ENCODE results near the gene KIF19. TPM values are rescaled to one million over a fixed set of nuclear protein-coding genes. Genes with fewer than 3 reads are reported as not detected.

KIF19 gene
- total RNA-seq, 1 donor from 2014 or later: not detected

GRCh38 chr17:74380959-74381808, 55.2 kb downstream of the KIF19 start:
- Mint-ChIP-seq H3K27ac (no peak overlapping the region), H3K27me3 (ENCODE audit: low read depth) (peaks cover 30% of the 10 kb centered on the region), H3K4me1 (peaks cover 4% of the 10 kb centered on the region), H3K36me3 (no peaks in the 10 kb centered on the region), H3K4me3 (no peak overlapping the region), H3K9me3 (no peaks in the 10 kb centered on the region)
- TF ChIP-seq CTCF (IDR thresholded peaks at IDR 0.05; ENCODE audit: unreplicated experiment): no peak
- no peak for DNase-seq (ENCODE audit: low spot score in 2 of 2, unreplicated experiment in 2 of 2)

- no peak for DNase-seq (ENCODE audit: low spot score in 2 of 2, unreplicated experiment in 2 of 2)
- H3K9me3 Mint-ChIP-seq: no peaks in the 10 kb centered on the region
- H3K27me3 Mint-ChIP-seq (ENCODE audit: low read depth): peaks cover 14% of the 10 kb centered on the region
- TF ChIP-seq CTCF (IDR thresholded peaks at IDR 0.05; ENCODE audit: unreplicated experiment): no peak
- no peaks in the 10 kb centered on the region for H3K36me3 Mint-ChIP-seq
- H3K4me1 Mint-ChIP-seq: peaks cover 4% of the 10 kb centered on the region
- H3K4me3 Mint-ChIP-seq: no peak overlapping the region
- H3K27ac Mint-ChIP-seq: no peak overlapping the region
Observed at GRCh38 chr17:74383141-74383540, 57.1 kb downstream of the KIF19 start.

- H3K27ac Mint-ChIP-seq: no peak overlapping the region
- peaks cover 9% of the 10 kb centered on the region for H3K4me1 Mint-ChIP-seq
- no peak overlapping the region for H3K4me3 Mint-ChIP-seq
- H3K27me3 Mint-ChIP-seq (ENCODE audit: low read depth): peaks cover 5% of the 10 kb centered on the region
- H3K36me3 Mint-ChIP-seq: no peaks in the 10 kb centered on the region
- TF ChIP-seq CTCF (IDR thresholded peaks at IDR 0.05; ENCODE audit: unreplicated experiment): no peak
- DNase-seq (ENCODE audit: low spot score in 2 of 2, unreplicated experiment in 2 of 2): no peak
- H3K9me3 Mint-ChIP-seq: no peaks in the 10 kb centered on the region
Observed at GRCh38 chr17:74385201-74385600, 59.2 kb downstream of the KIF19 start.

- Mint-ChIP-seq H3K4me3 (no peak overlapping the region), H3K27me3 (ENCODE audit: low read depth) (peaks cover 5% of the 10 kb centered on the region), H3K4me1 (peaks cover 13% of the 10 kb centered on the region), H3K36me3 (no peaks in the 10 kb centered on the region), H3K27ac (no peak overlapping the region), H3K9me3 (no peaks in the 10 kb centered on the region)
- DNase-seq (ENCODE audit: low spot score in 2 of 2, unreplicated experiment in 2 of 2): no peak
- TF ChIP-seq CTCF (IDR thresholded peaks at IDR 0.05; ENCODE audit: unreplicated experiment): no peak
Observed at GRCh38 chr17:74386386-74386785, 60.4 kb downstream of the KIF19 start.

- H3K27ac Mint-ChIP-seq: no peak overlapping the region
- no peak overlapping the region for H3K4me3 Mint-ChIP-seq
- H3K36me3 Mint-ChIP-seq: no peaks in the 10 kb centered on the region
- no peak for DNase-seq (ENCODE audit: low spot score in 2 of 2, unreplicated experiment in 2 of 2)
- TF ChIP-seq CTCF (IDR thresholded peaks at IDR 0.05; ENCODE audit: unreplicated experiment): no peak
- H3K27me3 Mint-ChIP-seq (ENCODE audit: low read depth): peaks cover 5% of the 10 kb centered on the region
- H3K9me3 Mint-ChIP-seq: no peaks in the 10 kb centered on the region
- H3K4me1 Mint-ChIP-seq: peaks cover 16% of the 10 kb centered on the region
Observed at GRCh38 chr17:74387365-74388218, 61.6 kb downstream of the KIF19 start.
